COLO668 (cell line): ENCODE results near the gene SPDYC.

Experiments
- DNase-seq: peaks from one replicate; lab custom pipeline; 2025; ENCODE audit not compliant: unreplicated experiment; lab: John Stamatoyannopoulos, UW

SPDYC gene

DNA sequence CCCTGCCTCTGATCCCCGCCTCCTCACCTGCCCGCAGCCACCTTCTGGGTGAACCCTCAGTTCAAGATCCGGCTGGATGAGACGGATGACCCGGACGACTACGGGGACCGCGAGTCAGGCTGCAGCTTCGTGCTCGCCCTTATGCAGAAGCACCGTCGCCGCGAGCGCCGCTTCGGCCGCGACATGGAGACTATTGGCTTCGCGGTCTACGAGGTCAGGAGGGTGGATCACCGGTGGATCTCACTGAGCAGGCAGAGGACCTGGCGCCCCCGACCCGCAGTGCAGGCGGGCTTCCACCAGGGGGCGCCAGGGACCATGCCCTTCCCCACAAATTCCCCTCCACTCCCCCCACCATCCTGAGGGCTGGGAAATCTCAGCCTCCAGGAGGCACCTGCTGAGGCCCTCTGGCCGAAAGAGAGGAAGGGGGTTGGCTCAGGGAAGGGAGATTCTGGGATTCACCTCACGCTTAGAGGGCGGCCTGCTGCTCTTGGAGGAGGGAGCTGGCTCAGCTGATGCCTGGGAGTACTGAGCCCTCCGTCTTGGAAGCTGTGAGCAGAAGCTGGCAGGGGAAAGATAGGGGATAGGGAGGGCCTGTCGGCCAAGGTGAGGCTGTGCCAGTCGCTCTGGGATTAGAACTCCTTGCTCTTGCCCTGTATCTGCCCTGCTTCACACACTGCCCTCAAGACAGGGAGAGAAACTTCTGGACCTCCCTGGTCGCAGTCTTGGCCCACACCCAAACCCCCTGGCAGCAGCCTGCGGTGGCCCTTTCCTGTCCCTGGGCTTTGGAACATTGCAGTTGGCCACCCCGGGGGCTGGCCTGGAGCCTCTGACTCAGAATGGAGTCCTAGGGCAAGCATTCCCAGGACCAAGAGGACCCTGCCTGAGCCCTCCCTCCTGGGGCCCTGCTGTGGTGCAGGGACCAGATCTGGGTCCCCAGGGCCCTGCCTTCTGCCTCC lies 34.9 kb downstream of the SPDYC start:
- DNase-seq, result peak; percentile 39

DNA sequence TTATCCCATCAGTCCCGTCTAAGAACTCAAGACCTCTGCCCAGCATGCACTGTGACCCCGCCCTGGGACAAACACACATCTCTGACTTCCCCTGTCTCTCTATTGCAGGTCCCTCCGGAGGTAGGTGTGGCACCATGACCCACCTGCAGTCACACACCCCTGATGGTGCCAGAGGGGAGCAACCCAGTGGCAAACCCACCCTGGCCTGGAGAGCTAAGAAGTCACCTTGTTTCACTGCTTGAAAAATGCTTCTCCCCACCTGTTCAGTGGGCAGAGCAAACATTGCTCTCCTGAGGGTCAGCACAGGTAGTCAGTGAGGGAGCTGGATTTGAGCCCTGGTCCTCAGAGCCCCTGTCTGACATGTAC lies 35.6 kb downstream of the SPDYC start:
- DNase-seq, result no peak

DNA sequence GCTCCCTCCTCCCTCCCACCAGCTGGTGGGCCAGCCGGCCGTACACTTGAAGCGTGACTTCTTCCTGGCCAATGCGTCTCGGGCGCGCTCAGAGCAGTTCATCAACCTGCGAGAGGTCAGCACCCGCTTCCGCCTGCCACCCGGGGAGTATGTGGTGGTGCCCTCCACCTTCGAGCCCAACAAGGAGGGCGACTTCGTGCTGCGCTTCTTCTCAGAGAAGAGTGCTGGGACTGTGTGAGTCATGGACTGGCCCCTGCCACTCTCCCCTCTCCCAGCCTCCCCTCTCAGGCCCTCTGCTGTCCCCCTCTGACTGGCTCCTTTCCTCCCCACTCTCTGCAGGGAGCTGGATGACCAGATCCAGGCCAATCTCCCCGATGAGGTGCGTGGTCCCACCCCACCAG lies 36.4 kb downstream of the SPDYC start:
- DNase-seq, result no peak

DNA sequence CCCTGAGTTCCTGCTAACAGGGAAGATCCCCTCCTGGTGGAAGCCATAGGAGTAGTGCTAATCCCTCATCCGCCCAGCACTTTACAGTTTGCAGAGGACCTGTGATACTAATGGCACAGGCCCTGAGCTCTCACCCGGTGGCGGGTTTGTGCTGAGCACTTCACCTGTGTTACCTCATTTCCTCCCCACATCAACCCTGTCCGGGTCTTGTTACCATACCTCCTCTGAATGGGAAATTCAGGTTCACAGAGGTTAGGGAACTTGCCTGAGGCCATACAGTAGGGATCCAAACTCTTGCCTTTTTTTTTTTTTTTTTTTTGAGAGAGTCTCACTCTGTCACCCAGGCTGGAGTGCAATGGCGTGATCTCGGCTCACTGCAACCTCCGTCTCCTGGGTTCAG lies 36.9 kb downstream of the SPDYC start:
- no peak for DNase-seq

DNA sequence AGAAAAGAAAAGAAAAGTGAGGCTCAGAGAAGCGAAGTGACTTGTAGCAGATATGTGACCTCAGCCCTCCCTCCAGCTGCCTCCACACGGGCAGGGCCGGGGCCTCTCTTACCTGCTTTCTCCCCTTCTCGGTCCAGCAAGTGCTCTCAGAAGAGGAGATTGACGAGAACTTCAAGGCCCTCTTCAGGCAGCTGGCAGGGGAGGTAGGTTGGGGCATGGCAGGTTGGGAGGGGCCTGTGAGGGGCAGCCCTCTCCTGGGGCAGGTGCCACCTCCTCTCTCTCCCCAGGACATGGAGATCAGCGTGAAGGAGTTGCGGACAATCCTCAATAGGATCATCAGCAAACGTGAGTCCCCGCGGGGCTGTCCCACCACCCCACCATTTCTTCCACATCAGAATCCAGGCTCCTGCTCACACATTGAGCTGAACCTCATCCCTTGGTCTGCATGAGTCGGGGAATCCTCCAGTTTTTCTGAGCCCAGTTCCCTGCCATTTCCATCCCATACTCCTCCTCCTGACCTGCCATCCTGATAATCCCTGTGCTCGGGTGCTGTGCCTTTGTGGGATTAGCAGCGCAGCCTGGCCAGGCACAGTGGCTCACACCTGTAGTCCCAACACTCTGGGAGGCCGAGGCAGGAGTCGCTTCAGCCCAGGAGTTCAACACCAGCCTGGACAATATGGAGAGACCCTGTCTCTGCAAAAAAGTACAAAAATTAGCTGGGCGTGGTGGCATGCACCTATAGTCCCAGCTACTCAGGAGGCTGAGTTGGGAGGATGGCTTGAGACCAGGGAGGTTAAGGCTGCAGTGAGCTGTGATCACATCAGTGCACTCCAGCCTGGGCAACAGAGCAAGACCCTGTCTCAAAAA lies 38.1 kb downstream of the SPDYC start:
- DNase-seq, result no peak

DNA sequence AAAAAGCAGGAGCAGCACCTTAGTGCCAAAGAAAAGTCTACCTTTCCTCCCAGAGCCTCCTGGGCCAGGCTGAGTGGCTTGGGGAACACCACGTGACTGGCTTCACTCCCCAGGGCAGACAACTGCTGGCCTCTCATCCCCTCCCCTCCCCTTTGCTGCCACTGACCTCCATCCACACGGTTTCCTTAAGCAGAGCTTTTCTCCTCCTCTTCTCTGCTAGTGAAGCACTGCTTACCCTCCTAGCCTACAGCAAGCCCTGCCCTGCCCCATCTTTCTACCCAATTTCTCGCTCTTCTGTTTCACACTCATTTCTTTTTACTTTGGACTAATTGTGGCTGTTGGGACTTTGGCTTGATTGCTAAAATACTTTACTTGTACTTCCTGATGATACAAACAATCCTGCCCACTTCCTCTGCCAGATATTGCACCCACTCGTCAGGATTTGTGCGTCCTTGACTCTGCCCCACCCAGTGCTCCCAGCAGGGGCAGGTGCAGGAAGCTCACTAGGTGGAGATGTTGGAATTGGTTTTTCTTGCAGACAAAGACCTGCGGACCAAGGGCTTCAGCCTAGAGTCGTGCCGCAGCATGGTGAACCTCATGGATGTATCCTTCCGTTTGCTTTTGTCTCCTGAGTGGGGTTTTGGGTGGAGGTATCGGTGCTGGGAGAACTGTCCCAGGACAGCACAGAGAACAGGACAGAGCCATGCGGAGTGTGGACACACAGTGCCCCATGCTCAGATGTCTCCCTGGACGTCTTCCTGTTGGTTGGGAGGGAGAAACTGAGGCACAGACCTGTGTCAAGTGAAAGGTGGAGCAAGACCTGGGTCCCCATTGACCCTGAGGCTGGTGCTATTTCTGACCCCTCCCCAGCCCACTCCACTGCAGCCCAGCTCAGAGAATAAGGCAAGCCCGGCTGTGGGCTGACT lies 39.0 kb downstream of the SPDYC start:
- DNase-seq, result no peak

DNA sequence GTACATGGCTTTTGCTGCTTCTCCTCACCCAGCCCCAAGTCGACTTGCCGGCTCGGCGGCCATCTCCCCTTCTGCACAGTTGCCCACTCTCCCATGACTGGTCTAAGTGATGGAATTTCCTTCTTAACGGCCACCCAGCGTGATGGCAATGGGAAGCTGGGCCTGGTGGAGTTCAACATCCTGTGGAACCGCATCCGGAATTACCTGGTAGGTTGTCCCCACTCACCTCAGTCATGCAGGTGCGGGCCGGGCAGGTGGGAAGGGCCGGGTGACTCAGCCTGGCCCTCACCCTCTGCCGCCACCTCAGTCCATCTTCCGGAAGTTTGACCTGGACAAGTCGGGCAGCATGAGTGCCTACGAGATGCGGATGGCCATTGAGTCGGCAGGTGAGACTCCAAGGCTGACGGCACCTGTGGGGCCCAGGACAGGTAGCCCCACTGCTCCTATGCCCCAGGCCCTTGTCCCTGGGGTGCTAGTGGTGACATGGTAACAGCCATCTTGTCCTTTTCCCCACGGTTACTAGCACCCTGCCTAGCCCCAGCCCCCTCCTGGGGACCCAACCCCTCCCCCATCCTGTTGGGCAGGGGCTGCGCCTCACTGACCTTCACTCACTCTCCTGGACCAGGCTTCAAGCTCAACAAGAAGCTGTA lies 39.8 kb downstream of the SPDYC start:
- no peak for DNase-seq

DNA sequence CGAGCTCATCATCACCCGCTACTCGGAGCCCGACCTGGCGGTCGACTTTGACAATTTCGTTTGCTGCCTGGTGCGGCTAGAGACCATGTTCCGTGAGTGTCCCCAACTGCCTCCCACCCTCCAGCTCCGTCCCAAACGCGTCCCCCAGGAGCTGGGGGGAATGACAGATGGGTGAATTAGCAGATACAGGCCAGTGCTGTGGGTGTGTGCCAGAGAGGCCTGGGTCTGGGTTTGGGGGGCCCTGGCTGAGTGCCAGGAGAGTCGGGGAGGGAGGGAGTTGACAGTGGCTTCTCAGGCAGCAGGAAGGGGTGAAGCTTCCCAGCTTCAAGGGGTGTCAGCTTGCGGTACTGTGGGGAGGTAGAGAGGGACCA lies 40.3 kb downstream of the SPDYC start:
- no peak for DNase-seq

DNA sequence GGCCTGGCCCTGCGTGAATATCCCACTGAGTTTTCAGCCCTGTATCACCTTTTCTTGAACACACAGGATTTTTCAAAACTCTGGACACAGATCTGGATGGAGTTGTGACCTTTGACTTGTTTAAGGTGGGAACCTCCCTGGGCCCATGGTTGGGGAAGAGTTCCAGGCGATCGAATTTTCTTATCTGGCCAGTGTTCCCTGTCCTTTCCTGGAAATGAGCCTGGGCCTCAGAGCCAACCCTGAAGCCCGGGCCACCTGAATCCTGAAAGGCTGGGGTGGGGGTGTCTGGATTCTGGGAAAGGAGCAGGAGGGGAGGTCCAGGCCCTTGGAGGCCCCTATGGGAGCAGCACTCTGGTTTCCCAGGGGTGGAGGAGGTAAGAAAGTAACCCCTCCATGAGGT lies 40.7 kb downstream of the SPDYC start:
- no peak for DNase-seq

DNA sequence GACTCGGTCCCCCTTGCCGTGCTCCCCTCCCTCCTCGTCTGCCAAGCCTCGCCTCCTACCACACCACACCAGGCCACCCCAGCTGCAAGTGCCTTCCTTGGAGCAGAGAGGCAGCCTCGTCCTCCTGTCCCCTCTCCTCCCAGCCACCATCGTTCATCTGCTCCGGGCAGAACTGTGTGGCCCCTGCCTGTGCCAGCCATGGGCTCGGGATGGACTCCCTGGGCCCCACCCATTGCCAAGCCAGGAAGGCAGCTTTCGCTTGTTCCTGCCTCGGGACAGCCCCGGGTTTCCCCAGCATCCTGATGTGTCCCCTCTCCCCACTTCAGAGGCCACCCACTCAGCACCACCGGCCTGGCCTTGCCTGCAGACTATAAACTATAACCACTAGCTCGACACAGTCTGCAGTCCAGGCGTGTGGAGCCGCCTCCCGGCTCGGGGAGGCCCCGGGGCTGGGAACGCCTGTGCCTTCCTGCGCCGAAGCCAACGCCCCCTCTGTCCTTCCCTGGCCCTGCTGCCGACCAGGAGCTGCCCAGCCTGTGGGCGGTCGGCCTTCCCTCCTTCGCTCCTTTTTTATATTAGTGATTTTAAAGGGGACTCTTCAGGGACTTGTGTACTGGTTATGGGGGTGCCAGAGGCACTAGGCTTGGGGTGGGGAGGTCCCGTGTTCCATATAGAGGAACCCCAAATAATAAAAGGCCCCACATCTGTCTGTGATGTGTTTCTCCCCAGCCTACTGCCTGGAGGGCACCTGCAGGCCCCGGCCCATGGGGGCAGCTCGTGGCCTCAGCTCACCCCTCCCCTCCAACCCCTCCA lies 41.5 kb downstream of the SPDYC start:
- DNase-seq, result no peak

DNA sequence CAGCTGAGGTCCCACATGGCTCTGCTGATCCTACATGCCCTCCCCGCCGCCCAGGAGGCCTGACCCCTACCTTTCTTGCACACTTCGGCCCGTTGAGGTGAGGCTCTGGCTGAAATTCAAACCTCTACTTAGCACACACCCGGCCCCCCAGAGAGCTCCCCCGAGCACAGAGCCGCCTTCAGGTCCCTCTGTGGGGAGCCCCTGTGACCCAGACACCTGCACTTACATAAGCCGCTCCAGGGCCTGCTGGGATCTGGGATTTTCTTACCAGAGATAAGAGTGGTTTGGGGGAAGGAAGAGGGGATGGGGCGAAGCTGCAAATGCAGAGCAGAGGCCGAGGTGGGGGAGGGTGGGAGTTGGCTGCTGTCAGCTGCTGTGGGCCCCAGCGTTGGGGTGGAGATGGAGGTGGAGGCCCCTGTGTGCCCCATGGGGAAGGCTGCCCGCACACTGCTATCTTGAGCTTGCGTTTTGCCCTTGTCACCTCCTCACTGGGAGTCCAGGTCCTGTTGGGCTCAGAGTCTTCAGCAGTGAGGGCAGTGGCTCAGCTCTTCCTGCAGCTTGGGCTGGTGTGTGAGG lies 42.3 kb downstream of the SPDYC start:
- no peak for DNase-seq

DNA sequence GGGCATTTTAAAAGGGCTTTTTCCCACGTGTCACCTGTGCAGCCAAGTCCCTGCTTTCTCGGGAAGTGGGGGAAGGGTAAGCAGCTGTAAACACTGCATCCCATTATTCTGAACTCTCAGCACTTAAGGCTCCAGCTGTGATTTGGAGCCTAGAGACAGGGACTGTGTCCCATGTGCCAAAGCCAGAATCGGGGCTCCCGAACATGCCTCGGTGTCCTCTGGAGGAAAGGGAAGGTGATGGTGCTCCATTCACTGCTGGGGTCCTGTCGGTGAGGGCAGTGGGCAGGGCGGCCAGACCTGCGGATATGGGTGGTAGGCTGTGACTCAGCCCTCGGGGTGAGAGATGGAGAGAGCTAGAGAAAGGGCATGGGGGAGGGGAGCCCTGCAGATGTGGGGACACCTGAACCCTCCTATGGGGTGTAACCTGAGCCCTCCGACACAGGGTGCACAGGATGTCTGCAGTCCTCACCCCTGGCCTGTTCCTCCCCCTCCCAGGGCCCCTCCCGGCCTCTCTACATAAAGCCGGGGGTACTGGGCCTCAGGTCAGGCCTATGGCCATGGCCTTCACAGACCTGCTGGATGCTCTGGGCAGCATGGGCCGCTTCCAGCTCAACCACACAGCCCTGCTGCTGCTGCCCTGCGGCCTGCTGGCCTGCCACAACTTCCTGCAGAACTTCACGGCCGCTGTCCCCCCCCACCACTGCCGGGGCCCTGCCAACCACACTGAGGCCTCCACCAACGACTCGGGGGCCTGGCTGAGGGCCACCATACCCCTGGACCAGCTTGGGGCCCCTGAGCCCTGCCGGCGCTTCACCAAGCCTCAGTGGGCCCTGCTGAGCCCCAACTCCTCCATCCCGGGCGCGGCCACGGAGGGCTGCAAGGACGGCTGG lies 43.5 kb downstream of the SPDYC start:
- peak; percentile 72 for DNase-seq

DNA sequence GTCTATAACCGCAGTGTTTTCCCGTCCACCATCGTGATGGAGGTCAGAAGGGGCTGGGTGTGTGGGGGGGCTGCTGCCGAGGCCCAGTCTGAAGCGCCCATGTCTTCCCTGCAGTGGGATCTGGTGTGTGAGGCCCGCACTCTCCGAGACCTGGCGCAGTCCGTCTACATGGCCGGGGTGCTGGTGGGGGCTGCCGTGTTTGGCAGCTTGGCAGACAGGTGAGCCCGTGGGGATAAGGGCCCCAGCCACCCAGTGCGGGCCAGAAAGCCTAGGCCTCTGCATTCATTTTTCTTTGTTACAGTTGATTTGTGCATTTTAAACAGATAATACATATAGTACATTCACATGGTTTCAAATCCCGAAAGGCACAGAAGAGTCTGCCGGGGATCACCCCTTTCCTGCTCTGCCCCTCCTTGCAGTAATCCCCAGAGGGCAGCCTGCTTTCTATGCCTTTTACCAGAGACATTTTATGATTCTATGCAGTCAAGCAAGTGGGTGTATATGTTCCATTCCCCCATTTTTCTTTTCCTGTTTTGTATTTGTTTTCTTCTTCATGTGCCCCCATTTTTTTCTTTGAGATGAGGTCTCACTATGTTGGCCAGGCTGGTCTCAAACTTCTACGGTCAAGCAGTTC lies 44.3 kb downstream of the SPDYC start:
- DNase-seq, result no peak

DNA sequence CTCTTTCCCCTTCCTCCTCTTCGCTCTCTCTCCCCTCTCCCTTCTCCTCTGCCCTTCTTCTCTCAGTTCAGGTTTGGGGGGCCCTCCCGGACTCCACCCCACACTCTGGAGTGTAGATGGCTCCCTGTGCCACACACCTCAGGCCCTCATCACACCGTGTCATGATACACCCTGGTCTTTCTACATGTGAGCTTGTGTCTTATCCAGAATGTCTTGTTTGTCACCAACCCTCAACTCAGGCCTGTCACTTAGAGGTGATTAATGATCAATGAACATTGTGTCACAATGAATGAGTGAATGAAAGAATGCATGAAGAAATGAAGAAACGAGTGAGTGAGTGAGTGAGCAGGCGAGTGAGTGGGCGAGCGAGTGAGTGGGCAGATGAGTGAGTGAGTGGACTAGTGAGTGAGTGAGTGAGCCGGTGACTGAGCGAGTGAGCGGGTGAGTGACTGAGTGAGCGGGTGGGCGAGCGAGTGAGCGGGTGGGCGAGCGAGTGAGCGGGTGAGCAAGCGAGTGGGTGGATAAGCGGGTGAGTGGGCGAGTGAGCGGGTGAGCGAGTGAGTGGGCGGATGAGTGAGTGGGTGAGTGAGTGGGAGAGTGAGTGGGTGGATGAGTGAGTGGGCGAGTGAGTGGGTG lies 45.5 kb downstream of the SPDYC start:
- DNase-seq, result no peak

DNA sequence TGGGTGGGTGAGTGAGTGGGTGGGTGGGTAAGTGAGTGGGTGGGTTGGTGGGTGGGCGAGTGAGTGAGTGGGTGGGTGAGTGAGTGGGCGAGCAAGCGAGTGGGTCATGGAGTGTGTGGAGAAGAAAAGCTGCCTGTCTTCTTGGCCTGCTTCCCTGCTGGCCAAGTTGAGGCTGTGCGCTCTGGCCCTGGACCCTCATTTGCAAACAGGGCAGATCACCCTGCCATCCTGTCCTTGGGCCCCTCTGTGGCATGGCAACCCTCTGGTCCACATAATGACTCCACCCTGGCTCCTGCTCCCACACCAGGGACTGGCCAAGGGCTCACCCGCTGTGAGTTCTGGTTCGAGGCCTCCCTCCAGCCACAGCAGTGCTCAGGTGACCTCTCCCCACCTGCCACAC lies 46.8 kb downstream of the SPDYC start:
- DNase-seq, result no peak

DNA sequence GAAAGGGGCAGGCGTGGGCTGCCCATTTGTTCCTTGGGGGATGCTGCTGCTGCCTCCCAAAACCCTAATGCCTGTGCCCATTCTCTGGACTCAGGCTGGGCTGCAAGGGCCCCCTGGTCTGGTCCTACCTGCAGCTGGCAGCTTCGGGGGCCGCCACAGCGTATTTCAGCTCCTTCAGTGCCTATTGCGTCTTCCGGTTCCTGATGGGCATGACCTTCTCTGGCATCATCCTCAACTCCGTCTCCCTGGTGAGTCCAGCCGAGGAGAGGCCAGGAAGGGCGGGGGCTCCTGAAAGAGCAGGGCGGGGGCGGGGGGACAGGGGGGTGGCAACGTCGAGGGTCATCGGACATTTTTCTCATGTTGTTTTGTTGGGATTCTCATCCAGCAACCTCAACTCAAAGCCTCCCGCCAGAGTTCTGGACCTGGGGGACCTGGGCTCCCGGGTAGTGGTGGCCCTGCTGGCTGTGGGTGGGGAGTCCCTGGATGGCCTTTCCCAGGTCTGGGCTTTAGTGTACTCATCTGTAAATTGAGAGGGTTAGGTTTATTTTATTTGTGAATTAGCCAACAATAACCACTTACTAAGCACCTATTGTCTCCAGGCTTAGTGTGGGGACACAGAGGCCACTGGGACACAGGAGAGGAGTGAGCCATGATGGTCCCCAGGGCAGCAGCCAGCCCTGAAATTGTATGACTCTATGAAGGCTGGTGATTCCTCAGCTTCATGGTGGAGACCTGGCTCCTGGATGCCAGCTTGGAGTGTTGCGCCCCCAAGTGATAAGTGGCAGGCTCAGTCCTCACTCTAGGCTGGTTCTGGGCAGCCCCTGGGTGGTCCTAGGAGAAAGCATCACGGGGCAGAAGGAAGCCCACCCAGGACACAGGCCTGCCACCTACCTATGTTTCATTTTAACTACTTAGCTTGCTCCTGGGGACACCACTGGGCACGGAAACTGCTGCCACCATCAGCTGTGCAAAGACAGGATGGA lies 47.7 kb downstream of the SPDYC start:
- no peak for DNase-seq
